ENCODE results near the gene NXPE1. TPM values are rescaled to one million over a fixed set of nuclear protein-coding genes. Genes with fewer than 3 reads are reported as not detected.

Gene NXPE1
- total RNA-seq, 1 experiment from 2014 or later, result not detected

- RAD21 ChIA-PET (ENCODE audit: low non-redundant PET in 1 of 2, low total read pairs in 2 of 2, uncharacterized antibody in 2 of 2, unreplicated experiment in 2 of 2), result no interaction called here
- H3K4me1 ChIP-seq (ENCODE audit: control insufficient read depth in 1 of 2, insufficient read depth in 2 of 2, low read length in 2 of 2), result peaks cover 0 to 3% of the 10 kb centered on the region in 2 experiments; a peak in 1 of 4 replicates
- ATAC-seq, result no peak
- no peaks in the 10 kb centered on the region for H3K36me3 ChIP-seq (ENCODE audit: control insufficient read depth in 1 of 2, insufficient read depth in 2 of 2, low read length in 2 of 2)
- CTCF ChIA-PET, result no interaction called here
- H3K9ac ChIP-seq (ENCODE audit: low read length), result no peak overlapping the region
- no peaks in the 10 kb centered on the region for H3K27me3 ChIP-seq (ENCODE audit: insufficient read depth, low read length)
- no peaks in the 10 kb centered on the region for H3K9me3 ChIP-seq (ENCODE audit: control insufficient read depth in 1 of 2, insufficient read depth in 1 of 2, low read depth in 1 of 2, low read length in 2 of 2)
- no peaks in the 10 kb centered on the region for H4K20me1 ChIP-seq (ENCODE audit: insufficient read depth)
- no peak overlapping the region for H3K27ac ChIP-seq (ENCODE audit: low read depth, low read length)
- H2AFZ ChIP-seq (ENCODE audit: low read depth, low read length, poor library complexity, severe bottlenecking), result no peak overlapping the region
- DNase-seq (ENCODE audit: low read depth, low spot score), result no peak
- intact Hi-C loops (cut with micrococcal nuclease), result no loop called here
- BruUV-seq (replicated peaks), result no TSS peak
- no peaks in the 10 kb centered on the region for H3K9me2 ChIP-seq (ENCODE audit: insufficient read depth)
- H3K4me2 ChIP-seq (ENCODE audit: low read length), result no peak overlapping the region
- POLR2A ChIA-PET, result no interaction called here
- no peaks in the 10 kb centered on the region for H3K79me2 ChIP-seq (ENCODE audit: insufficient read depth, low read length)
- TF ChIP-seq YY1 (IDR thresholded peaks at IDR 0.05; ENCODE audit: extremely low read depth, insufficient replicate concordance, low read depth, low read length), result no peak
- TF ChIP-seq POLR2AphosphoS5 (IDR thresholded peaks at IDR 0.05; ENCODE audit: low read depth, low read length), result no peak
- no peak for TF ChIP-seq SP1 (IDR thresholded peaks at IDR 0.05; ENCODE audit: low read depth)
- TF ChIP-seq ZFX (IDR thresholded peaks at IDR 0.05), result no peak
- no peak for TF ChIP-seq FOSL1 (IDR thresholded peaks at IDR 0.05; ENCODE audit: low read depth)
- TF ChIP-seq EGR1 (IDR thresholded peaks at IDR 0.05; ENCODE audit: low read depth), result no peak
- no peak for TF ChIP-seq SRF (IDR thresholded peaks at IDR 0.05; ENCODE audit: low read depth)
- no peak for TF ChIP-seq TCF7L2 (IDR thresholded peaks at IDR 0.05; ENCODE audit: borderline replicate concordance, extremely low read depth, insufficient read depth, insufficient read length)
- TF ChIP-seq EZH2 (IDR thresholded peaks at IDR 0.05), result no peak
- no peak for TF ChIP-seq EZH2phosphoT487 (IDR thresholded peaks at IDR 0.05; ENCODE audit: borderline replicate concordance)
- TF ChIP-seq CBX3 (IDR thresholded peaks at IDR 0.05; ENCODE audit: low read depth), result no peak
- no peak for TF ChIP-seq CTCF (IDR thresholded peaks at IDR 0.05 in 2 of 3, conservative IDR thresholded peaks at IDR 0.05 in 1 of 3; ENCODE audit: borderline replicate concordance in 1 of 3, insufficient read depth in 1 of 3, low read depth in 2 of 3, low read length in 2 of 3)
- TF ChIP-seq SIN3A (IDR thresholded peaks at IDR 0.05; ENCODE audit: low read depth), result no peak
- TF ChIP-seq, protein P1, sequence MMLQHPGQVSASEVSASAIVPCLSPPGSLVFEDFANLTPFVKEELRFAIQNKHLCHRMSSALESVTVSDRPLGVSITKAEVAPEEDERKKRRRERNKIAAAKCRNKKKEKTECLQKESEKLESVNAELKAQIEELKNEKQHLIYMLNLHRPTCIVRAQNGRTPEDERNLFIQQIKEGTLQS (IDR thresholded peaks at IDR 0.05), result no peak
- no peak for TF ChIP-seq JUND (IDR thresholded peaks at IDR 0.05)
- TF ChIP-seq REST (IDR thresholded peaks at IDR 0.05; ENCODE audit: low read depth), result no peak
- TF ChIP-seq, protein P2, sequence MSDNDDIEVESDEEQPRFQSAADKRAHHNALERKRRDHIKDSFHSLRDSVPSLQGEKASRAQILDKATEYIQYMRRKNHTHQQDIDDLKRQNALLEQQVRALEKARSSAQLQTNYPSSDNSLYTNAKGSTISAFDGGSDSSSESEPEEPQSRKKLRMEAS (IDR thresholded peaks at IDR 0.05), result no peak
- no peak overlapping the region for H3K4me3 ChIP-seq (replicated peaks in 1 of 2; ENCODE audit: low read depth in 1 of 2, low read length in 2 of 2)
These were observed 87.0 kb downstream of the NXPE1 start for GRCh38 chr11:114472661-114473060.
